Lower lobe of right lung (tissue), 2 donors: ENCODE measurements around the gene NKX1-1. TPM values are rescaled to one million over a fixed set of nuclear protein-coding genes. Genes with fewer than 3 reads are reported as not detected.
"Not testable (repeated sequence)": the region's sequence is repeated elsewhere in the genome, so short reads cannot be mapped to it uniquely, and the experiment has no call there.

ENCODE experiments used
- ATAC-seq, 2 donors: fragments of 200-7000 bp; cut with Tn5 transposase; one replicate each; pipeline ENCODE4 v1.9.1; 2020 to 2022; ENCODE audit warnings: mild to moderate bottlenecking in 2 of 2, moderate library complexity in 2 of 2
- DNase-seq: peaks from one replicate; pipeline ENCODE4 v3.0.0-alpha.2; 2020
- H3K27ac ChIP-seq: fragments of 200-600 bp; one replicate; pipeline ENCODE4 v1.8.0; 2022
- H3K27me3 ChIP-seq: fragments of 200-600 bp; one replicate; pipeline ENCODE4 v1.8.0; 2022; ENCODE audit warnings: low read depth
- H3K36me3 ChIP-seq: fragments of 200-600 bp; one replicate; pipeline ENCODE4 v1.8.0; 2022; ENCODE audit warnings: mild to moderate bottlenecking
- H3K4me1 ChIP-seq: fragments of 200-600 bp; one replicate; pipeline ENCODE4 v1.8.0; 2022
- H3K4me3 ChIP-seq: fragments of 200-600 bp; one replicate; pipeline ENCODE4 v1.8.0; 2022; ENCODE audit warnings: mild to moderate bottlenecking
- H3K9me3 ChIP-seq: fragments of 200-600 bp; one replicate; pipeline ENCODE4 v1.8.0; 2022
- intact Hi-C: fragments of 100-400 bp; cut with DNase I; formaldehyde crosslinking; loops from one replicate; pipeline ENCODE4 v1.11.0; 2022
- total RNA-seq: library from RNA; stranded (reverse); fragmentation: NEBNext Ultra II Directional; extraction: Animal tissue kit (Norgen Biotek cat#: 25700); gene quantifications from one replicate; pipeline ENCODE4 v1.2.1, GENCODE V29; 2021
- TF ChIP-seq, protein P1 (sequence below): fragments of 200-600 bp; IDR thresholded peaks from one replicate; pipeline ENCODE4 v1.8.0; 2022; ENCODE audit warnings: antibody characterized with exemption, mild to moderate bottlenecking
- donor health status: DM: no; HTN: yes; CAD: no; lungs with severe emphysema.

The NKX1-1 gene
- total RNA-seq, 1 donor from 2014 or later, result not detected

DNA sequence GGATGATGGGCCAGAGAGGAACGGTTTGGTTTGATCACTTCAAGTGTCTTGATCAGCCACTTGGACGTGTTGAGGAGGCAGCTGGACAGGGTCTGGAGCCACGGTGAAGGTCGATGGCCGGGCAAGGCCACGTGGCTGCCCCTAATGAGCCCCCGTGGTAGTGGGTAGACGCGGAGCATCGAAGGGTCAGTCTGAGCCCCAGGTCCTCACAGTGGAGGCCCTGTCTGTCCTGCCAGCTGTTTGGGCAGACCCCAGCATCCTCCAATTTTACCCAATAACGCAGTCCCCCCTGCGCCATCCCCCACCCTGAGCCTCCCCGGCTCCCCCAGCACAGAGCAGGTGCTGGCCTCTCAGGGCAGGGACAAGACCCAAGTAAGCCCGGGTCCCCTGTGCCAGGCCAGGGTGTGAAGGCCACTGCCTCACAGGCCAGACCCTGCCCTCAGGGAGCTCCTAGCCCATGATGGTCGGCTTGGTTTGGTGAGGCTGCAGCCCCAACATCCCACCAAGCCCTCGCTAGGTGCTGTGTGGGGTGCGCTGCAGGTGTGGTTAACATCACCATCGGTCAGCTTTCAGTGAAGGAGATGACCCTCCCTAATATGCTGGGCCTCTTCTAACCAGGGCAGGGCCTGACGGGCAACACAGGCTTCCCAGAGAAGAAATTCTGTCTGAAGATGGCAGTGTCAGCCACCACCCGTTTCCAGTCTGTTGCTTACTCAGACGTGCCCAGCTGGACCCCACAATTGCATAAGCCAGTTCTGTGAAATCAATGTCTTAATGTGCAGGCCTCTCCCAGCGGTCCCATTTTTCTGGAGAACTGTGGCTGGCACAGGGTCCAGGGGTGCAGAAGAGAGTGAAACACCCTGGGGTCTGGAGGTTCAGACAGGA, 40.5 kb upstream of the NKX1-1 start:
- H3K4me1 ChIP-seq, result no peaks in the 10 kb centered on the region
- H3K27me3 ChIP-seq, result peaks cover 47% of the 10 kb centered on the region
- intact Hi-C loops, result no loop called here
- DNase-seq (no peak), ATAC-seq (peak in 1 of 2 donors; percentile 17)
- no peaks in the 10 kb centered on the region for H3K36me3 ChIP-seq
- TF ChIP-seq, protein P1, sequence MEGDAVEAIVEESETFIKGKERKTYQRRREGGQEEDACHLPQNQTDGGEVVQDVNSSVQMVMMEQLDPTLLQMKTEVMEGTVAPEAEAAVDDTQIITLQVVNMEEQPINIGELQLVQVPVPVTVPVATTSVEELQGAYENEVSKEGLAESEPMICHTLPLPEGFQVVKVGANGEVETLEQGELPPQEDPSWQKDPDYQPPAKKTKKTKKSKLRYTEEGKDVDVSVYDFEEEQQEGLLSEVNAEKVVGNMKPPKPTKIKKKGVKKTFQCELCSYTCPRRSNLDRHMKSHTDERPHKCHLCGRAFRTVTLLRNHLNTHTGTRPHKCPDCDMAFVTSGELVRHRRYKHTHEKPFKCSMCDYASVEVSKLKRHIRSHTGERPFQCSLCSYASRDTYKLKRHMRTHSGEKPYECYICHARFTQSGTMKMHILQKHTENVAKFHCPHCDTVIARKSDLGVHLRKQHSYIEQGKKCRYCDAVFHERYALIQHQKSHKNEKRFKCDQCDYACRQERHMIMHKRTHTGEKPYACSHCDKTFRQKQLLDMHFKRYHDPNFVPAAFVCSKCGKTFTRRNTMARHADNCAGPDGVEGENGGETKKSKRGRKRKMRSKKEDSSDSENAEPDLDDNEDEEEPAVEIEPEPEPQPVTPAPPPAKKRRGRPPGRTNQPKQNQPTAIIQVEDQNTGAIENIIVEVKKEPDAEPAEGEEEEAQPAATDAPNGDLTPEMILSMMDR, result no peak
- no peak overlapping the region for H3K27ac ChIP-seq
- H3K4me3 ChIP-seq, result no peak overlapping the region
- no peaks in the 10 kb centered on the region for H3K9me3 ChIP-seq

DNA sequence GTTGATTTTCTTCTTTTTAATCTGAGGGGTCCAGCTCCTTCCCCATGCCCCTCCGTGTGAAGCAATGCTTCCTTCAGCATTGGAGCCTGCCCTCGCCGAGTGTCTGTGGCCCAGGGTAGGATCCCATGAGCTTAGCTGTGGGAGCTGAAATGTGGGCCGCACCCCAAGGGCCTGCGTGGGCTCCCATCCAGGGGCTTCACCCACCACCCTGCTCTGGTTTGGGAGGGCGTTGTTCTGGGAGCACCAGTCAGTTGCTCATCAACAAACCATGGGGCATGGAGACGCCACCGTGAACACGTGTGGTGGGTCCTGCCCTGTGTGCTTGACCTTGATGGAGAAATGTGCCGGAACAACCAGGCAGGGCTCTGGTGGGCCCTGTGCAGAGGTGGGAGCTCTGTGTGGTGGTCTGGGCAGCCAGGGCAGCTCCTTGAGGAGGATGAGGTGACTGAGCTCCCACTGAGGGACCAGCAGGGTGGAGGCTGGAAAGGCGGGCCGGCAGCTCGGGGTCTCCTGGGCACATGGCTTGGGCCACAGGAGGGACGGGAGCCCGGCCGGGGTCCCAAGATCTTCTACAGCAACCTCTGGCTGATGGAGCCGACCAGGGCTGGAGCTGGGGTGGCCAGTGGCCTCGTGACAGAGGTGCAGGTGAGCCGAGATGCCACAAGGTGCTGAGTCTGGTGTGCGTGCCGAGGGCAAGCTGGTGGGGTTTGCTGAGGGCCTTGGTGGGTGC, 39.6 kb upstream of the NKX1-1 start:
- TF ChIP-seq, protein P1, result no peak
- ATAC-seq, result no peak
- Histone ChIP-seq H3K9me3 (no peaks in the 10 kb centered on the region), H3K4me1 (no peaks in the 10 kb centered on the region), H3K27ac (no peak overlapping the region), H3K27me3 (peaks cover 45% of the 10 kb centered on the region), H3K36me3 (no peaks in the 10 kb centered on the region), H3K4me3 (no peak overlapping the region)
- no peak for DNase-seq
- intact Hi-C loops, result no loop called here

DNA sequence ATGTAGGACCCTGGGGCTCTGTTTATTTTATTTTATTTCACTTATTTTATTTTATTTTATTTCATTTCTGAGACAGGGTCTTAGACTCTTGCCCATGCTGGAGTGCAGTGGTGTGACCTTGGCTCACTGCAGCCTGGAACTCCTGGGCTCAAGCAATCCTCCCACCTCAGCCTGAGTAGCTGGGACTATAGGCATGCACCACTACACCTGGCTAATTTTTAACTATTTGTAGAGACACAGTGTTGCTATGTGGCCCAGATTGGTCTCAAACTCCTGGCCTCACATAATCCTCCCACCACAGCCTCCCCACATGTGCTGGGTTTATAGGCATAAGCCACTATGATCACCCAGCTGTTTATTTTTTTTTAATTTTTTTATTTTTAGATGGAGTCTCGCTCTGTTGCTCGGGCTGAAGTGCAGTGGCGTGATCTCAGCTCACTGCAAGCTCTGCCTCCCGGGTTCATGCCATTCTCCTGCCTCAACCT, 37.5 kb upstream of the NKX1-1 start:
- H3K27ac ChIP-seq, H3K4me1 ChIP-seq, ATAC-seq, H3K4me3 ChIP-seq, DNase-seq, H3K9me3 ChIP-seq, H3K36me3 ChIP-seq, intact Hi-C loops: not testable (repeated sequence)
- H3K27me3 ChIP-seq, result peaks cover 25% of the 10 kb centered on the region

DNA sequence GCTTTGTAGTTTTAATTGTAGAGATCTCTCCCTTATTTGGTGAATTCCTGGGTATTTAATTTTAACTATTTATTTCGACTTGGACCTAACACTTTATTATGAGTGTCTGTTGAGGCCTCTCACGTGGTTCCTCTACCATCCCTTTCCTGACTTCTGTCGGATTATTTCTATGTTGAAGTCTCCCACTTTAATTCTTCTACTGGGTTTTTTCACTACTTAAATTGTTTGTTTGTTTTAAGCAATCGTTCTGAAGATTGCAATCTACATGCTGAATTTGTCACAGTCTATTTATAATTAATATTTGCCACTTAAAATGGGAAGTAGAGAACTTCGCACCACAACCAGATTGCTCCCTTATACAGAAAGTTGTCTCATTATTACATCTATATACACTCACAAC, 20.8 kb upstream of the NKX1-1 start:
- Histone ChIP-seq H3K4me1 (no peaks in the 10 kb centered on the region), H3K9me3 (no peaks in the 10 kb centered on the region), H3K36me3 (no peaks in the 10 kb centered on the region), H3K27me3 (peaks cover 10% of the 10 kb centered on the region), H3K27ac (no peak overlapping the region), H3K4me3 (no peak overlapping the region)
- ATAC-seq (no peak), DNase-seq (no peak)
- intact Hi-C loops, result no loop called here
- TF ChIP-seq, protein P1, result no peak

DNA sequence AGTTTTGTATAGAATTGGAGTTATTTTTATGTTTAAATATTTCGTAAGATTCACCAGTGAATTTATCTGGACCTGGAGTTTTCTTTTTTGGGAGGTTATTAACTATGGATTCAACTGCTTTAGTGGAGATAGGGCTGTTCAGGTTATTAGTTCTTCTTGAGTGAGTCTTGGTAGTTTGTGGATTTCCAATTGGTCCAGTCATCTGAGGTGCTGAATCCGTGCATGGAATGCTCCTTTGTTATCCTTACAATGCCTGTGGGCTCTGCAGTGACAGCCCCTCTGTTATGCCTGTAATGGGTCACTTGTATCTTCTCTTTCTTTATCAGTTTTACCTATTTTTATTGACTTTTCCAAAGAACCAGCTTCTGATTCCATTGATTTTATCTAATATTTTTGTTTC, 15.4 kb upstream of the NKX1-1 start:
- TF ChIP-seq, protein P1, result no peak
- Histone ChIP-seq H3K36me3 (no peaks in the 10 kb centered on the region), H3K4me1 (no peaks in the 10 kb centered on the region), H3K9me3 (no peaks in the 10 kb centered on the region), H3K4me3 (no peak overlapping the region), H3K27ac (no peak overlapping the region), H3K27me3 (peaks cover 27% of the 10 kb centered on the region)
- DNase-seq, result no peak
- intact Hi-C loops, result no loop called here
- ATAC-seq, result no peak

DNA sequence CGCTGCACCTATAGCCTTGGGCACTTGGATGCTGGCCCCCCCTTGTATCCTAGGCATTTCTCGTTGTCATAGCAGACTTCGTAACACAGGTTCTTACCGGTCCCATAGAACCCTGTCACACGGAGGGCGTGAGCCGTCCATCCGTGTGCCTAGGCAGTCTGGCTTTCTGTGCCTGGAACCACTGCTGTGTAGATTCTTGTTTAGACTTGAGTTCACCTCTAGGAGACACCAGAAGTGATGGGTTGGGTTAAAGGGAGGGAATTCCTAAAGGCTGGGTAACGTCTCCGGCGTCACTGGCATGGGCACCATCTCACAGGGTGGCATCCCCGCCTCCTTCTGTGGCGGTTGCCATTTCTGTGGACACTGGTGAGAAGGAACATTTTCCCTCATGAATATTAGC, 13.5 kb upstream of the NKX1-1 start:
- DNase-seq (peak; percentile 5), ATAC-seq (no peak)
- Histone ChIP-seq H3K27me3 (peaks cover 37% of the 10 kb centered on the region), H3K9me3 (no peaks in the 10 kb centered on the region), H3K4me1 (no peaks in the 10 kb centered on the region), H3K27ac (no peak overlapping the region), H3K36me3 (no peaks in the 10 kb centered on the region), H3K4me3 (no peak overlapping the region)
- TF ChIP-seq, protein P1, result no peak
- intact Hi-C loops, result no loop called here
